Right cardiac atrium (tissue), 5 donors: ENCODE data around the gene WFDC9. TPM values are rescaled to one million over a fixed set of nuclear protein-coding genes. Genes with fewer than 3 reads are reported as not detected.
"Not testable (repeated sequence)": the region's sequence is repeated elsewhere in the genome, so short reads cannot be mapped to it uniquely, and the experiment has no call there.

Experiments
- ATAC-seq, 2 donors: fragments of 200-7000 bp; cut with Tn5 transposase; one replicate each; pipeline versions ENCODE4 v1.8.0 to v1.9.1; 2020; ENCODE audit warnings: moderate library complexity in 2 of 2, mild to moderate bottlenecking in 1 of 2
- DNase-seq, 3 donors: peaks; one replicate each; pipeline ENCODE4 v3.0.0-alpha.2; 2020
- H3K27ac ChIP-seq: one replicate; pipeline ENCODE4 v1.5.1; 2013; ENCODE audit warnings: mild to moderate bottlenecking, low read length, control low read depth, moderate library complexity
- H3K27me3 ChIP-seq: one replicate; pipeline ENCODE4 v1.6.1; 2013; ENCODE audit not compliant: control insufficient read depth, insufficient read depth
- H3K4me1 ChIP-seq: one replicate; pipeline ENCODE4 v1.6.1; 2013; ENCODE audit warnings: low read length; ENCODE audit not compliant: control insufficient read depth, insufficient read depth
- H3K4me3 ChIP-seq: one replicate; pipeline ENCODE4 v1.5.1; 2013; ENCODE audit warnings: low read length, control low read depth
- H3K9me3 ChIP-seq: one replicate; pipeline ENCODE4 v1.6.1; 2013; ENCODE audit warnings: low read length; ENCODE audit not compliant: control insufficient read depth
- WGBS: extraction: QIAGEN DNeasy Blood & Tissue Kit; methylation state at CpG from one replicate; pipeline ENCODE4 v1.1.7; 2013; 5-methylcytosine and 5-hydroxymethylcytosine counted together
- intact Hi-C, 4 donors: fragments of 100-400 bp; cut with DNase I; formaldehyde crosslinking; loops; one replicate each; pipeline versions ENCODE4 v1.11.0 to v1.14.0; 2022 to 2023
- long read RNA-seq, 4 donors: library from polyadenylated mRNA; unstranded; transcript quantifications; one replicate each; pipeline ENCODE4 v2.0.0, GENCODE V29; 2020 to 2021
- polyA plus RNA-seq: library from polyadenylated mRNA; stranded (reverse); fragments of 200-250 nt; gene quantifications from one replicate; pipeline ENCODE4 v1.2.3, GENCODE V29; 2013
- total RNA-seq, 4 donors: library from RNA; stranded (reverse); fragmentation: NEBNext Ultra II Directional; extraction: Animal tissue kit (Norgen Biotek cat#: 25700); gene quantifications; one replicate each; pipeline ENCODE4 v1.2.1, GENCODE V29; 2021
- donor health status: healthy with polysubstance abuse.
- donor health status: DM: no; HTN: yes; CAD: no.
- donor health status: DM: no; HTN: no; CAD: no.
- donor health status: DM: no; HTN: yes; CAD: no; lungs with severe emphysema.
- donor health status: DM: yes; HTN: yes; CAD: no.

WFDC9 gene
- total RNA-seq (not detected), polyA plus RNA-seq (not detected)
- long read RNA-seq, donor 1, result 0 reads
- long read RNA-seq, donor 2, result 0 reads
- long read RNA-seq, donor 3, result 0 reads
- long read RNA-seq, donor 4, result 0 reads

DNA sequence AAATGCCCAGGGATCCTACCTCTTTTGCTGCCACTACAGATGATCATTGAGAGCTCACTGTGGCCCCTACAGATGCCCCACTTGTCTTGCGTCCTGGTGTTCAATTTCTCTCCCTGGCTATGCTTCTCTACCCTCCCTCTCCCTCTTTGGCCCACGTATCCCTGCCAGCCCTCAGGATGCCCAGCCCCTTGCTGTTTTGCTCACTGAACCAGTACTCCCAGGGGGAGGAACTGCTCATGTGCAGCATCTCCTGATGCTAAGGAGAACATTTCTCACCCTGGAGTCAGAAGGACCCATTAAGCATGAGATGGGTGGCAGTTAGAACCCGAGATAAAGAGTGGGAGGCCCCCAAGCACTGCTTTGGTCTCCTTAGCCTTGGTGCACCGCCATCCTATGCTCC lies at the start of gene WFDC9:
Gene WFDC9, minus strand, starts transcription at position 101 of the 400 bp plus-strand sequence. CDS start 21,103 bp downstream, outside the sequence.
- intact Hi-C loops, result no loop called here

GRCh38 chr20:45679650-45680049 lies 48.6 kb upstream of the WFDC9 start:
- H3K4me1 ChIP-seq, result no peaks in the 10 kb centered on the region
- no peak overlapping the region for H3K4me3 ChIP-seq
- DNase-seq, result no peak
- no peaks in the 10 kb centered on the region for H3K27me3 ChIP-seq
- peaks cover 12% of the 10 kb centered on the region for H3K9me3 ChIP-seq
- no peak overlapping the region for H3K27ac ChIP-seq
- ATAC-seq, result no peak
- intact Hi-C loops, result no loop called here

More for the DNA sequence above, at the start of gene WFDC9:
- 62% methylated on average over 4 of the region's 4 CpGs for WGBS
- Histone ChIP-seq H3K27me3 (no peaks in the 10 kb centered on the region), H3K4me3 (no peak within 1 kb of the TSS), H3K9me3 (no peaks in the 10 kb centered on the region), H3K4me1 (no peaks in the 10 kb centered on the region), H3K27ac (no peak within 1 kb of the TSS)
- DNase-seq (no peak), ATAC-seq (no peak)

DNA sequence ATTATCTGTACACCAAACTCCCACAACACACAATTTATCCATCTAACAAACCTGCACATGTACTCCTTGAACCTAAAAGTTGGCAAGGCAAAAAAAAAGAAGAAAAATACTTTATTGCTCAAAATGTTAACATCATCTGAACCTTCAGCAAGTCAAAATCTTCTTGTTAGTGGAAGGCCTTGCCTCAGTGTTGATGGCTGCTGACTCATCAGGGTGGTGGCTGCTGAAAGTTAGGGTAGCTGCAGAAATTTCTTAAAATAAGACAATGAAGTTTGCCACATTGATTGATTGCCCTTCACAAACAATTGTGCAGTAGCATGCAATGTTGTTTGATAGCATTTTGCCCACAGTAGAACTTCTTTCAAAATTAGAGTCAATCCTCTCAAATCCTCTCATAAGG lies 41.7 kb upstream of the WFDC9 start:
- Histone ChIP-seq H3K4me3 (no peak overlapping the region), H3K27me3 (no peaks in the 10 kb centered on the region), H3K4me1 (no peaks in the 10 kb centered on the region), H3K9me3 (no peaks in the 10 kb centered on the region), H3K27ac (no peak overlapping the region)
- DNase-seq (no peak), ATAC-seq (no peak)
- intact Hi-C loops, result no loop called here

DNA sequence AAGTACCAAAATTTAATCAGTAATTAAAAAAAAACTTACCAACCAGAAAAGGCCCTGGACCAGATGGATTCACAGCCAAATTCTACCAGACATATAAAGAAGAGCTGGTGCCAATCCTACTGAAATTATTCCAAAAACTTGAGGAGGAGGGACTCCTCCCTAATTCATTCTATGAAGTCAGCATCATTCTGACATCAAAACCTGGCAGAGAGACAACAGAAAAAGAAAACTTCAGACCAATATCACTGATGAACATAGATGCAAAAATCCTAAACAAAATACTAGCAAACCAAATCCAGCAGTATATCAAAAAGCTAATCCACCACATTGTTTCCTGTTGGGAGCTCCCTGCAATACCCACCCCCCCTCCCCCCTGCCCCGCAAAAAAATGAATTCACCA lies 39.1 kb upstream of the WFDC9 start, which contains the start of gene WFDC11:
Gene WFDC11, minus strand, starts transcription at position 101 of the 400 bp plus-strand sequence. CDS start 19,639 bp downstream, outside the sequence.
- Histone ChIP-seq H3K9me3 (no peaks in the 10 kb centered on the region), H3K27me3 (no peaks in the 10 kb centered on the region), H3K4me3 (no peak within 1 kb of the TSS), H3K27ac (no peak within 1 kb of the TSS), H3K4me1 (no peaks in the 10 kb centered on the region)
- no peak for ATAC-seq
- WGBS, result 80% methylated on average over 1 of the region's 1 CpG
- intact Hi-C loops, result no loop called here
- DNase-seq, result no peak

- H3K9me3 ChIP-seq, DNase-seq, H3K4me3 ChIP-seq, H3K27me3 ChIP-seq, intact Hi-C loops, ATAC-seq, H3K4me1 ChIP-seq, H3K27ac ChIP-seq: not testable (repeated sequence)
- 92% methylated on average over 3 of the region's 3 CpGs for WGBS
These were observed 26.0 kb upstream of the WFDC9 start for GRCh38 chr20:45657038-45657437.

- H3K9me3 ChIP-seq, ATAC-seq, H3K4me3 ChIP-seq, DNase-seq, intact Hi-C loops, H3K27ac ChIP-seq, H3K4me1 ChIP-seq, H3K27me3 ChIP-seq: not testable (repeated sequence)
- 81% methylated on average over 7 of the region's 7 CpGs for WGBS
These were observed 20.6 kb upstream of the WFDC9 start for GRCh38 chr20:45651726-45652125.

DNA sequence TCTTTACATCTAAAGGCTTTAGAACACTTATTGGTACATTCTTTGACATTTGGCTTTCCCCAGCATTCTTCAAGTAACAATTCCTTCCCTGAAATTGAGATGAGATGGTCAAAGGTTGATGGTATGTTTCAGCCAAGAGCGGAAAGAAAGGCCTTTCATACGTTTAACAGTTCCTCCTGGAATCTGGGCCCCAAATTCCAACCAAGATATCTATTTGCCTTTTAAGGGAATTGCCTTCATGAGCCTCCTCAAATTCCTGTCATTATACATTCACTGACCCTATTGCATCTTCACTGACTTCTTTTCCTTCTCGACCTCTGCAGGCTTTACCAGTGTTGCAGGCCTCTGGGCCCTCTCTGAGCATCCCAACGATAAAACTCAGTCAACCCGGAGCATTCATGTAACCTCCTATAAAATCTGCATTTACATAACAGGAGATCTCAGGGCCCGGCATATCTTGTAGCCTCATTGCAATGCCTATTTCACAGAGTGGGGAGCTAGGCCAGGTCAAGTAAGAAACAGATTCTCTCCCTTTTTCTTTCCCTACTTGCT lies 18.3 kb upstream of the WFDC9 start:
- no peak for ATAC-seq
- Histone ChIP-seq H3K27me3 (no peaks in the 10 kb centered on the region), H3K27ac (no peak overlapping the region), H3K4me1 (no peaks in the 10 kb centered on the region), H3K4me3 (no peak overlapping the region), H3K9me3 (no peaks in the 10 kb centered on the region)
- DNase-seq, result no peak
- intact Hi-C loops, result no loop called here
- 73% methylated on average over 6 of the region's 6 CpGs for WGBS

GRCh38 chr20:45647441-45648050 lies 16.5 kb upstream of the WFDC9 start:
- ATAC-seq, result no peak

GRCh38 chr20:45646875-45647274 lies 15.8 kb upstream of the WFDC9 start:
- ATAC-seq (no peak), DNase-seq (no peak)
- intact Hi-C loops, result no loop called here
- no peaks in the 10 kb centered on the region for H3K4me1 ChIP-seq
- no peaks in the 10 kb centered on the region for H3K27me3 ChIP-seq
- no peak overlapping the region for H3K27ac ChIP-seq
- 63% methylated on average over 3 of the region's 3 CpGs for WGBS
- no peak overlapping the region for H3K4me3 ChIP-seq
- H3K9me3 ChIP-seq, result no peaks in the 10 kb centered on the region

More at GRCh38 chr20:45647441-45648050, 16.5 kb upstream of the WFDC9 start:
- intact Hi-C loops, result no loop called here
- Histone ChIP-seq H3K4me1 (no peaks in the 10 kb centered on the region), H3K27ac (no peak overlapping the region), H3K9me3 (no peaks in the 10 kb centered on the region), H3K27me3 (no peaks in the 10 kb centered on the region), H3K4me3 (no peak overlapping the region)
- no peak for DNase-seq
- 64% methylated on average over 1 of the region's 1 CpG for WGBS

- H3K27me3 ChIP-seq, H3K4me1 ChIP-seq, intact Hi-C loops, H3K27ac ChIP-seq, ATAC-seq, H3K4me3 ChIP-seq, H3K9me3 ChIP-seq: not testable (repeated sequence)
- DNase-seq, result peak in 2 of 3 donors; percentile 28 to 55
- WGBS, result 90% methylated on average over 28 of the region's 28 CpGs
These were observed 14.8 kb upstream of the WFDC9 start for GRCh38 chr20:45645869-45646268.

DNA sequence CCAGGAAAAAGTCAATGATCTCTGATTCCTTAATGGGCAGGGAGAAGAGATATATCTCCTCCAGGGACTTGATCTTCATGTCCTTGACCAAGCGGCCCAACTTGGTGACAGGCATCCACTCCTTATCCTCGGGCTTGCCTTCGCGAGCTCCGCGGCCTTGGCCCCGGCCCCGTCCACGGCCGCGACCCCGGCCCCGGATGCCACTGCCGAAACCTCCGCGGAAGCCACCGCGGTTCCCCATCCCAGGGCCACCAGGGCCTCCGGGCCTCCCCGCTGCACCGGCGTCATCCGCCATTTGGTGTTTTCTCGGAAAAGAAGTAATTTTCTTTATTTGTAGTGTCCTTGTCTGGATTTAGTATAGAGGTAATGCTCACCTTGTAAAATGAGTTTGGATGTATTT lies 10.0 kb upstream of the WFDC9 start:
- H3K27ac ChIP-seq, H3K4me1 ChIP-seq, intact Hi-C loops, H3K27me3 ChIP-seq, H3K9me3 ChIP-seq, ATAC-seq, H3K4me3 ChIP-seq: not testable (repeated sequence)
- WGBS, result 96% methylated on average over 24 of the region's 24 CpGs
- DNase-seq, result peak in 1 of 3 donors; percentile 26
